A549 (cell line): ENCODE data around the gene SELENOO.

Experiments used
- CHD4 ChIP-seq: fragments of 200-600 bp; sonication (generic); IDR thresholded peaks from 2 replicates; pipeline ENCODE4 v1.6.1; 2016; ENCODE audit warnings: antibody characterized with exemption, mild to moderate bottlenecking, borderline replicate concordance
- CTCF ChIP-seq: fragments of >200 bp; sonication (Bioruptor Twin); formaldehyde crosslinking; IDR thresholded peaks from 3 replicates; pipeline ENCODE4 v1.5.1; 2016
- E2F6 ChIP-seq: IDR thresholded peaks from 2 replicates; pipeline ENCODE4 v1.6.1; 2012; ENCODE audit warnings: low read depth, borderline replicate concordance
- EP300 ChIP-seq, 2 experiments: fragments of >200 bp; sonication (Bioruptor Twin); formaldehyde crosslinking; IDR thresholded peaks; 2 replicates in 1 of 2; 3 replicates in 1 of 2; pipeline ENCODE4 v1.6.1; 2016 to 2017
- MAX ChIP-seq: IDR thresholded peaks from 2 replicates; pipeline ENCODE4 v1.6.1; 2012
- NR3C1 ChIP-seq: fragments of >200 bp; sonication (Bioruptor Twin); formaldehyde crosslinking; IDR thresholded peaks from 3 replicates; pipeline ENCODE4 v1.6.1; 2017
- PBX3 ChIP-seq: IDR thresholded peaks from 2 replicates; pipeline ENCODE4 v1.6.1; 2012
- RAD21 ChIP-seq, 2 experiments: fragments of >200 bp in 1 of 2; sonication (Bioruptor Twin) in 1 of 2; formaldehyde crosslinking in 1 of 2; IDR thresholded peaks in 1 of 2; conservative IDR thresholded peaks in 1 of 2; 2 replicates in 1 of 2; 3 replicates in 1 of 2; pipeline ENCODE4 v1.6.1; 2012 to 2018; ENCODE audit warnings: inconsistent platforms in 1 of 2
- TF ChIP-seq, protein P1 (sequence below): fragments of 450-650 bp; IDR thresholded peaks from 2 replicates; pipeline ENCODE4 v1.6.1; 2014; ENCODE audit warnings: antibody characterized with exemption

GRCh38 chr22:50238755-50239154, 37.9 kb downstream of the SELENOO start:
- TF ChIP-seq PBX3, result no peak
- TF ChIP-seq EP300 (IDR thresholded peaks at IDR 0.05), result no peak
- TF ChIP-seq, protein P1, sequence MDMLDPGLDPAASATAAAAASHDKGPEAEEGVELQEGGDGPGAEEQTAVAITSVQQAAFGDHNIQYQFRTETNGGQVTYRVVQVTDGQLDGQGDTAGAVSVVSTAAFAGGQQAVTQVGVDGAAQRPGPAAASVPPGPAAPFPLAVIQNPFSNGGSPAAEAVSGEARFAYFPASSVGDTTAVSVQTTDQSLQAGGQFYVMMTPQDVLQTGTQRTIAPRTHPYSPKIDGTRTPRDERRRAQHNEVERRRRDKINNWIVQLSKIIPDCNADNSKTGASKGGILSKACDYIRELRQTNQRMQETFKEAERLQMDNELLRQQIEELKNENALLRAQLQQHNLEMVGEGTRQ, result no peak
- TF ChIP-seq E2F6, result no peak
- TF ChIP-seq NR3C1, result no peak
- no peak for TF ChIP-seq CTCF
- no peak for TF ChIP-seq RAD21 (conservative IDR thresholded peaks at IDR 0.05 in 1 of 2, IDR thresholded peaks at IDR 0.05 in 1 of 2)
- TF ChIP-seq CHD4, result no peak
- no peak for TF ChIP-seq MAX
